ENCODE data around the gene TIAM2.

TIAM2 gene

GRCh38 chr6:155223646-155224451 lies 228.7 kb downstream of the TIAM2 start:
- Histone ChIP-seq H3K9me2 (replicated peaks; ENCODE audit: insufficient read depth, low read length) (no peaks in the 10 kb centered on the region), H4K20me1 (ENCODE audit: insufficient read depth, low read length) (no peaks in the 10 kb centered on the region), H3K9ac (ENCODE audit: low read length) (no peak overlapping the region), H3K9me3 (replicated peaks; ENCODE audit: insufficient read depth, low read length) (no peaks in the 10 kb centered on the region), H3K79me2 (ENCODE audit: low read length) (no peaks in the 10 kb centered on the region), H3K4me3 (ENCODE audit: low read length) (no peak overlapping the region), H3K4me2 (ENCODE audit: low read depth, low read length) (no peak overlapping the region), H3K27me3 (replicated peaks; ENCODE audit: insufficient read depth, low read length) (no peaks in the 10 kb centered on the region), H3K27ac (ENCODE audit: low read length) (no peak overlapping the region), H3F3A (ENCODE audit: insufficient read depth, low read length) (no peaks in the 10 kb centered on the region), H2AFZ (ENCODE audit: low read length) (no peak overlapping the region), H3K4me1 (ENCODE audit: low read length) (no peaks in the 10 kb centered on the region), H3K36me3 (replicated peaks; ENCODE audit: insufficient read depth, low read length) (no peaks in the 10 kb centered on the region)
- DNase-seq: no peak
- TF ChIP-seq EZH2 (optimal IDR thresholded peaks at IDR 0.05; ENCODE audit: low read depth, low read length) (no peak), CTCF (IDR thresholded peaks at IDR 0.05; ENCODE audit: low read length) (no peak), EZH2phosphoT487 (IDR thresholded peaks at IDR 0.05; ENCODE audit: low read length) (no peak)

GRCh38 chr6:155224618-155225017 lies 229.5 kb downstream of the TIAM2 start:
- Histone ChIP-seq H3F3A (ENCODE audit: insufficient read depth, low read length) (no peaks in the 10 kb centered on the region), H3K27me3 (replicated peaks; ENCODE audit: insufficient read depth, low read length) (no peaks in the 10 kb centered on the region), H3K4me2 (ENCODE audit: low read depth, low read length) (no peak overlapping the region), H3K9ac (ENCODE audit: low read length) (no peak overlapping the region), H3K36me3 (replicated peaks; ENCODE audit: insufficient read depth, low read length) (no peaks in the 10 kb centered on the region), H4K20me1 (ENCODE audit: insufficient read depth, low read length) (no peaks in the 10 kb centered on the region), H3K4me3 (ENCODE audit: low read length) (no peak overlapping the region), H3K79me2 (ENCODE audit: low read length) (no peaks in the 10 kb centered on the region), H2AFZ (ENCODE audit: low read length) (no peak overlapping the region), H3K4me1 (ENCODE audit: low read length) (no peaks in the 10 kb centered on the region), H3K9me3 (replicated peaks; ENCODE audit: insufficient read depth, low read length) (no peaks in the 10 kb centered on the region), H3K9me2 (replicated peaks; ENCODE audit: insufficient read depth, low read length) (no peaks in the 10 kb centered on the region), H3K27ac (ENCODE audit: low read length) (no peak overlapping the region)
- TF ChIP-seq EZH2 (optimal IDR thresholded peaks at IDR 0.05; ENCODE audit: low read depth, low read length) (no peak), EZH2phosphoT487 (IDR thresholded peaks at IDR 0.05; ENCODE audit: low read length) (no peak), CTCF (IDR thresholded peaks at IDR 0.05; ENCODE audit: low read length) (no peak)
- DNase-seq: no peak

- Histone ChIP-seq H3K4me1 (ENCODE audit: low read length) (no peaks in the 10 kb centered on the region), H3K27ac (ENCODE audit: low read length) (no peak overlapping the region)
These were observed 231.9 kb downstream of the TIAM2 start for GRCh38 chr6:155227046-155227445.

More at GRCh38 chr6:155227046-155227445, 231.9 kb downstream of the TIAM2 start:
- no peak for TF ChIP-seq CTCF (IDR thresholded peaks at IDR 0.05; ENCODE audit: low read length)
- no peak for TF ChIP-seq EZH2 (optimal IDR thresholded peaks at IDR 0.05; ENCODE audit: low read depth, low read length)
- TF ChIP-seq EZH2phosphoT487 (IDR thresholded peaks at IDR 0.05; ENCODE audit: low read length): no peak
- Histone ChIP-seq H3K4me2 (ENCODE audit: low read depth, low read length) (no peak overlapping the region), H3K9ac (ENCODE audit: low read length) (no peak overlapping the region), H2AFZ (ENCODE audit: low read length) (no peak overlapping the region), H3K36me3 (replicated peaks; ENCODE audit: insufficient read depth, low read length) (no peaks in the 10 kb centered on the region), H3K4me3 (ENCODE audit: low read length) (no peak overlapping the region), H3K79me2 (ENCODE audit: low read length) (no peaks in the 10 kb centered on the region), H4K20me1 (ENCODE audit: insufficient read depth, low read length) (no peaks in the 10 kb centered on the region), H3K27me3 (replicated peaks; ENCODE audit: insufficient read depth, low read length) (no peaks in the 10 kb centered on the region), H3K9me3 (replicated peaks; ENCODE audit: insufficient read depth, low read length) (no peaks in the 10 kb centered on the region), H3F3A (ENCODE audit: insufficient read depth, low read length) (no peaks in the 10 kb centered on the region), H3K9me2 (replicated peaks; ENCODE audit: insufficient read depth, low read length) (no peaks in the 10 kb centered on the region)
- no peak for DNase-seq

Measured in MM.1S (cell line).